ENCODE results near the gene TCAIM.

DNA sequence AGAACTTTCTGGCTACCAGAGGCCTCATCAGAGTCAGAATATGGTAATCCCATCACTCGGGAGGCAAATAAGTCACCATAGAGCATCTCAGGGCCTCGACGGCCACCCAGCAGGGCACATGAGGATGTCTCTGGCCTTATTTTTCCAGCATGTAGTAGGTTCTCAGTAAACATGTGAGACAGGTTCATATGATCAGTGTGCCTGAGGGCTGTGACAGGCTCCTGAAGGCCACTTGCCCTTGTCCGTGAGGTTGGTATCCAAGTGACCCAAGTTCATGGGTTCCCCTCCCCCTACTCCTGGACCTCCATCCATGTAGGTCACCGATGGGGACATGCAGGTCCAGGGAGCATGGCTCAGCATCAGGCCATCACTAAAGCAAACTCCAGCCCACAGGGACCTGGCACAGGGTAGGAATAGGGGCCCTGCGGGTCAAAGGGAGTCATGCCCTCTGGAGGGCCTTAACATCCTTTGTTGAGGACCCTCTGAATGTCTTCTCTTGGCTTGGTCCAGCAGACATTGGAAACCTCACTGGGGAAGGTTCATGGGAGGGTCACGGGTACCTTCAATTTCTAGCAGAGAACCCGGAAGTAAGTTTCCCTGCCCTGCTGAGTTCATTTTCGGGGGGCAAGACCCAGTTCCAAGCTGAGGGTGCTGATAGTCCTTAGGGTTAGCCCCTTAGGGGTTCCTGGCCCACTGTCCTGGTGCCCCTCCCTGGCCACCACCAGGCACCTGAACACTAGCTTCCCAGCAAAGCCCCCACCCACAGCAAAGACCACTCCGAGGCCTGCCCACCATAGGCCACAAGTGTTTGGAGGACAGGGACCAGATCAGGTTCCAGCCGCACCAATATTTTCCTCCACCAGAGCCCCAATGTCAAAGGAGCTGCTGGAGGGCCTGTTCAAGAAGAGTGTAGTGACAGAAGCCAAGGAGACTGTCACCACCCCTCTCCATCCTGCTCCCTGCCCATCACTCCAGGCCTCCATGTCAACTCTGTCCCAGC lies 77.8 kb downstream of the TCAIM start:
- TF ChIP-seq, protein P1, sequence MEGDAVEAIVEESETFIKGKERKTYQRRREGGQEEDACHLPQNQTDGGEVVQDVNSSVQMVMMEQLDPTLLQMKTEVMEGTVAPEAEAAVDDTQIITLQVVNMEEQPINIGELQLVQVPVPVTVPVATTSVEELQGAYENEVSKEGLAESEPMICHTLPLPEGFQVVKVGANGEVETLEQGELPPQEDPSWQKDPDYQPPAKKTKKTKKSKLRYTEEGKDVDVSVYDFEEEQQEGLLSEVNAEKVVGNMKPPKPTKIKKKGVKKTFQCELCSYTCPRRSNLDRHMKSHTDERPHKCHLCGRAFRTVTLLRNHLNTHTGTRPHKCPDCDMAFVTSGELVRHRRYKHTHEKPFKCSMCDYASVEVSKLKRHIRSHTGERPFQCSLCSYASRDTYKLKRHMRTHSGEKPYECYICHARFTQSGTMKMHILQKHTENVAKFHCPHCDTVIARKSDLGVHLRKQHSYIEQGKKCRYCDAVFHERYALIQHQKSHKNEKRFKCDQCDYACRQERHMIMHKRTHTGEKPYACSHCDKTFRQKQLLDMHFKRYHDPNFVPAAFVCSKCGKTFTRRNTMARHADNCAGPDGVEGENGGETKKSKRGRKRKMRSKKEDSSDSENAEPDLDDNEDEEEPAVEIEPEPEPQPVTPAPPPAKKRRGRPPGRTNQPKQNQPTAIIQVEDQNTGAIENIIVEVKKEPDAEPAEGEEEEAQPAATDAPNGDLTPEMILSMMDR (IDR thresholded peaks at IDR 0.05) = no peak
- TF ChIP-seq POLR2AphosphoS5 (IDR thresholded peaks at IDR 0.05; ENCODE audit: low read depth, low read length) (no peak), SIN3A (IDR thresholded peaks at IDR 0.05; ENCODE audit: borderline replicate concordance, insufficient read depth, low read depth, low read length) (no peak), TCF7L2 (IDR thresholded peaks at IDR 0.05; ENCODE audit: low read depth, low read length) (no peak)
- TF ChIP-seq, protein P2, sequence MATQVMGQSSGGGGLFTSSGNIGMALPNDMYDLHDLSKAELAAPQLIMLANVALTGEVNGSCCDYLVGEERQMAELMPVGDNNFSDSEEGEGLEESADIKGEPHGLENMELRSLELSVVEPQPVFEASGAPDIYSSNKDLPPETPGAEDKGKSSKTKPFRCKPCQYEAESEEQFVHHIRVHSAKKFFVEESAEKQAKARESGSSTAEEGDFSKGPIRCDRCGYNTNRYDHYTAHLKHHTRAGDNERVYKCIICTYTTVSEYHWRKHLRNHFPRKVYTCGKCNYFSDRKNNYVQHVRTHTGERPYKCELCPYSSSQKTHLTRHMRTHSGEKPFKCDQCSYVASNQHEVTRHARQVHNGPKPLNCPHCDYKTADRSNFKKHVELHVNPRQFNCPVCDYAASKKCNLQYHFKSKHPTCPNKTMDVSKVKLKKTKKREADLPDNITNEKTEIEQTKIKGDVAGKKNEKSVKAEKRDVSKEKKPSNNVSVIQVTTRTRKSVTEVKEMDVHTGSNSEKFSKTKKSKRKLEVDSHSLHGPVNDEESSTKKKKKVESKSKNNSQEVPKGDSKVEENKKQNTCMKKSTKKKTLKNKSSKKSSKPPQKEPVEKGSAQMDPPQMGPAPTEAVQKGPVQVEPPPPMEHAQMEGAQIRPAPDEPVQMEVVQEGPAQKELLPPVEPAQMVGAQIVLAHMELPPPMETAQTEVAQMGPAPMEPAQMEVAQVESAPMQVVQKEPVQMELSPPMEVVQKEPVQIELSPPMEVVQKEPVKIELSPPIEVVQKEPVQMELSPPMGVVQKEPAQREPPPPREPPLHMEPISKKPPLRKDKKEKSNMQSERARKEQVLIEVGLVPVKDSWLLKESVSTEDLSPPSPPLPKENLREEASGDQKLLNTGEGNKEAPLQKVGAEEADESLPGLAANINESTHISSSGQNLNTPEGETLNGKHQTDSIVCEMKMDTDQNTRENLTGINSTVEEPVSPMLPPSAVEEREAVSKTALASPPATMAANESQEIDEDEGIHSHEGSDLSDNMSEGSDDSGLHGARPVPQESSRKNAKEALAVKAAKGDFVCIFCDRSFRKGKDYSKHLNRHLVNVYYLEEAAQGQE (IDR thresholded peaks at IDR 0.05; ENCODE audit: insufficient read depth in 1 of 2, low read depth in 2 of 2, low read length in 1 of 2) = no peak
